Neural cell (in vitro differentiated cells): Measurements from ENCODE around the gene SS18. TPM values are rescaled to one million over a fixed set of nuclear protein-coding genes. Genes with fewer than 3 reads are reported as not detected.

Experiments used
- H2AFZ ChIP-seq: fragments of 200-600, 300-800 bp; sonication (generic), shearing (Covaris generic); 2 replicates; pipeline ENCODE4 v1.6.0; 2014; ENCODE audit warnings: low read depth, mild to moderate bottlenecking, antibody characterized with exemption, low read length, moderate library complexity
- H3F3A ChIP-seq: fragments of 200-600 bp; shearing (Covaris generic); 2 replicates; pipeline ENCODE4 v1.6.1; 2016; ENCODE audit warnings: mild to moderate bottlenecking, moderate library complexity, mixed read lengths, antibody characterized with exemption, low read length; ENCODE audit not compliant: insufficient read depth, poor library complexity, severe bottlenecking
- H3K27ac ChIP-seq: fragments of 200-600, 300-800 bp; sonication (generic), shearing (Covaris generic); 2 replicates; pipeline ENCODE4 v1.5.1; 2014; ENCODE audit warnings: mild to moderate bottlenecking, low read length, moderate library complexity
- H3K27me3 ChIP-seq: fragments of 300-800, 200-600 bp; sonication (generic), shearing (Covaris generic); 2 replicates; pipeline ENCODE4 v1.6.0; 2014; ENCODE audit warnings: mild to moderate bottlenecking, low read depth, low read length, moderate library complexity; ENCODE audit not compliant: insufficient read depth
- H3K36me3 ChIP-seq: fragments of 300-800, 200-600 bp; sonication (generic), shearing (Covaris generic); 2 replicates; pipeline ENCODE4 v1.5.1; 2014; ENCODE audit warnings: mild to moderate bottlenecking, antibody characterized with exemption, low read length, moderate library complexity; ENCODE audit not compliant: insufficient read depth
- H3K4me2 ChIP-seq: fragments of 300-800, 200-600 bp; sonication (generic), shearing (Covaris generic); 2 replicates; pipeline ENCODE4 v1.6.0; 2014; ENCODE audit warnings: mild to moderate bottlenecking, low read length
- H3K4me3 ChIP-seq: fragments of 300-800, 200-600 bp; sonication (generic), shearing (Covaris generic); 2 replicates; pipeline ENCODE4 v1.5.1; 2014; ENCODE audit warnings: mild to moderate bottlenecking, low read length, moderate library complexity
- H3K79me2 ChIP-seq: fragments of 200-600 bp; shearing (Covaris generic); replicated peaks from 2 replicates; pipeline ENCODE4 v1.6.0; 2014; ENCODE audit warnings: mild to moderate bottlenecking, low read length, moderate library complexity; ENCODE audit not compliant: insufficient read depth
- H3K9ac ChIP-seq: fragments of 300-800, 200-600 bp; sonication (generic), shearing (Covaris generic); 2 replicates; pipeline ENCODE4 v1.6.1; 2016; ENCODE audit warnings: mild to moderate bottlenecking, low read length, mixed read lengths
- H3K9me2 ChIP-seq: fragments of 200-600 bp; shearing (Covaris generic); 2 replicates; pipeline ENCODE4 v1.6.1; 2016; ENCODE audit warnings: mild to moderate bottlenecking, low read length, mixed read lengths; ENCODE audit not compliant: insufficient read depth
- H3K9me3 ChIP-seq: fragments of 200-600, 300-800 bp; sonication (generic), shearing (Covaris generic); 2 replicates; pipeline ENCODE4 v1.6.1; 2016; ENCODE audit warnings: mild to moderate bottlenecking, mixed run types, low read length, moderate library complexity, mixed read lengths
- H4K20me1 ChIP-seq: fragments of 200-600 bp; shearing (Covaris generic); 2 replicates; pipeline ENCODE4 v1.6.1; 2016; ENCODE audit warnings: mild to moderate bottlenecking, mixed run types; ENCODE audit not compliant: insufficient read depth
- CTCF ChIP-seq: fragments of 450-650 bp; IDR thresholded peaks from 2 replicates; pipeline ENCODE4 v1.5.1; 2014; ENCODE audit warnings: antibody characterized with exemption, mild to moderate bottlenecking, moderate library complexity; ENCODE audit not compliant: poor library complexity, severe bottlenecking
- EP300 ChIP-seq: fragments of 450-650 bp; conservative IDR thresholded peaks from 2 replicates; pipeline ENCODE4 v1.6.1; 2014; ENCODE audit warnings: antibody characterized with exemption, mild to moderate bottlenecking, moderate library complexity; ENCODE audit not compliant: poor library complexity, severe bottlenecking
- EZH2 ChIP-seq: fragments of 200-600, 300-800 bp; shearing (Covaris generic), sonication (generic); IDR thresholded peaks from 2 replicates; pipeline ENCODE4 v1.6.1; 2014; ENCODE audit warnings: antibody characterized with exemption, low read length, borderline replicate concordance, mild to moderate bottlenecking; ENCODE audit not compliant: insufficient read depth, poor library complexity, severe bottlenecking
- MXI1 ChIP-seq: fragments of 450-650 bp; conservative IDR thresholded peaks from 2 replicates; pipeline ENCODE4 v1.6.1; 2014; ENCODE audit warnings: antibody characterized with exemption, mild to moderate bottlenecking; ENCODE audit not compliant: poor library complexity, severe bottlenecking
- POLR2AphosphoS5 ChIP-seq: IDR thresholded peaks from 2 replicates; pipeline ENCODE4 v1.6.1; 2012
- RAD21 ChIP-seq: fragments of 450-650 bp; conservative IDR thresholded peaks from 2 replicates; pipeline ENCODE4 v1.6.1; 2014; ENCODE audit warnings: antibody characterized with exemption, mild to moderate bottlenecking, moderate library complexity
- REST ChIP-seq: IDR thresholded peaks from 2 replicates; pipeline ENCODE4 v1.6.1; 2012; ENCODE audit warnings: borderline replicate concordance
- SMC3 ChIP-seq: fragments of 450-650 bp; conservative IDR thresholded peaks from 2 replicates; pipeline ENCODE4 v1.6.1; 2014; ENCODE audit warnings: antibody characterized with exemption, mild to moderate bottlenecking, moderate library complexity; ENCODE audit not compliant: poor library complexity
- TAF1 ChIP-seq: IDR thresholded peaks from 2 replicates; pipeline ENCODE4 v1.6.1; 2012; ENCODE audit warnings: low read depth
- polyA plus RNA-seq: library from polyadenylated mRNA; depleted of rRNA; stranded (reverse); fragments of >200 nt; gene quantifications from 2 replicates; pipeline ENCODE4 v1.2.3, GENCODE V29; 2014

Gene SS18
- polyA plus RNA-seq, 1 donor from 2014 or later, result 62.0 TPM

GRCh38 chr18:26017929-26018328, 72.5 kb downstream of the SS18 start:
- Histone ChIP-seq H3K27ac (no peak overlapping the region), H3K36me3 (no peaks in the 10 kb centered on the region), H4K20me1 (no peaks in the 10 kb centered on the region), H3K4me3 (no peak overlapping the region), H3K4me2 (no peak overlapping the region), H3F3A (no peaks in the 10 kb centered on the region), H3K27me3 (no peaks in the 10 kb centered on the region), H3K9me2 (no peaks in the 10 kb centered on the region), H3K9me3 (no peaks in the 10 kb centered on the region), H3K9ac (no peak overlapping the region), H3K79me2 (no peaks in the 10 kb centered on the region), H2AFZ (no peak overlapping the region)
- TF ChIP-seq CTCF, result peak; percentile 82
- peak; percentile 92 for TF ChIP-seq RAD21
- no peak for TF ChIP-seq POLR2AphosphoS5
- TF ChIP-seq SMC3, result peak; percentile 89

GRCh38 chr18:26014462-26014861, 76.0 kb downstream of the SS18 start:
- H3K79me2 ChIP-seq, result no peaks in the 10 kb centered on the region
- no peak overlapping the region for H3K27ac ChIP-seq
- H3K9me2 ChIP-seq, result no peaks in the 10 kb centered on the region
- no peak overlapping the region for H3K4me3 ChIP-seq
- no peaks in the 10 kb centered on the region for H3K27me3 ChIP-seq
- no peaks in the 10 kb centered on the region for H4K20me1 ChIP-seq
- H3F3A ChIP-seq, result no peaks in the 10 kb centered on the region
- no peaks in the 10 kb centered on the region for H3K36me3 ChIP-seq
- H2AFZ ChIP-seq, result no peak overlapping the region
- no peak overlapping the region for H3K9ac ChIP-seq
- no peak overlapping the region for H3K4me2 ChIP-seq
- H3K9me3 ChIP-seq, result no peaks in the 10 kb centered on the region
- TF ChIP-seq TAF1 (no peak), RAD21 (no peak), EZH2 (no peak), EP300 (no peak), SMC3 (no peak), POLR2AphosphoS5 (no peak), MXI1 (no peak), REST (no peak), CTCF (no peak)
